Fibroblast of skin of left quadriceps (primary cell): ENCODE results near the gene TMEM270.
"Not testable (repeated sequence)": the region's sequence is repeated elsewhere in the genome, so short reads cannot be mapped to it uniquely, and the experiment has no call there.

Experiments
- DNase-seq, 2 experiments: peaks; one replicate each; pipeline ENCODE4 v3.0.0-alpha.2; 2013; ENCODE audit warnings: low read depth in 2 of 2

Gene TMEM270

GRCh38 chr7:73860859-73861258 lies at the start of gene TMEM270:
Gene TMEM270 (plus strand): TSS chr7:73861159. CDS start chr7:73861195, 36 bp downstream.
- no peak for DNase-seq

GRCh38 chr7:73811760-73812168 lies 49.2 kb upstream of the TMEM270 start:
- no peak for DNase-seq

GRCh38 chr7:73812996-73813395 lies 48.0 kb upstream of the TMEM270 start:
- DNase-seq: no peak

GRCh38 chr7:73815436-73815835 lies 45.5 kb upstream of the TMEM270 start:
- DNase-seq: no peak

GRCh38 chr7:73817121-73817520 lies 43.8 kb upstream of the TMEM270 start:
- no peak for DNase-seq

GRCh38 chr7:73820013-73820412 lies 40.9 kb upstream of the TMEM270 start:
- DNase-seq: no peak

- DNase-seq: not testable (repeated sequence)
These were observed 39.2 kb upstream of the TMEM270 start for GRCh38 chr7:73821597-73822285.

- peak; percentile 51 to 52 for DNase-seq
These were observed 38.4 kb upstream of the TMEM270 start for GRCh38 chr7:73822319-73823173.

- no peak for DNase-seq
These were observed 37.7 kb upstream of the TMEM270 start for GRCh38 chr7:73823257-73823656.

GRCh38 chr7:73823873-73824592 lies 36.9 kb upstream of the TMEM270 start:
- DNase-seq: no peak

GRCh38 chr7:73824986-73825385 lies 36.0 kb upstream of the TMEM270 start:
- no peak for DNase-seq

GRCh38 chr7:73827567-73828106 lies 33.3 kb upstream of the TMEM270 start:
- no peak for DNase-seq

- no peak for DNase-seq
These were observed 32.7 kb upstream of the TMEM270 start for GRCh38 chr7:73828107-73828803.

- no peak for DNase-seq
These were observed 32.0 kb upstream of the TMEM270 start for GRCh38 chr7:73828972-73829371.

GRCh38 chr7:73829505-73829904 lies 31.5 kb upstream of the TMEM270 start:
- no peak for DNase-seq

GRCh38 chr7:73829921-73830680 lies 30.9 kb upstream of the TMEM270 start:
- DNase-seq: no peak

GRCh38 chr7:73830681-73831583 lies 30.0 kb upstream of the TMEM270 start, which contains the start of gene CLDN4:
Gene CLDN4 (plus strand): TSS chr7:73830996. CDS start chr7:73831202, 206 bp downstream.
- no peak for DNase-seq

- no peak for DNase-seq
These were observed 29.4 kb upstream of the TMEM270 start for GRCh38 chr7:73831584-73831833.

- no peak for DNase-seq
These were observed 28.9 kb upstream of the TMEM270 start for GRCh38 chr7:73831834-73832651.
